22Rv1 (cell line): ENCODE results near the gene CEP104.

Source experiments
- H3K27ac ChIP-seq: fragments of 450-650 bp; 2 replicates; pipeline ENCODE4 v1.5.1; 2017
- ZFX ChIP-seq: fragments of 450-650 bp; IDR thresholded peaks from 2 replicates; pipeline ENCODE4 v1.6.1; 2017; ENCODE audit warnings: antibody characterized with exemption, borderline replicate concordance
- TF ChIP-seq, protein P1 (sequence below): fragments of 450-650 bp; IDR thresholded peaks from 2 replicates; pipeline ENCODE4 v1.5.1; 2017; ENCODE audit warnings: mild to moderate bottlenecking

CEP104 gene

DNA sequence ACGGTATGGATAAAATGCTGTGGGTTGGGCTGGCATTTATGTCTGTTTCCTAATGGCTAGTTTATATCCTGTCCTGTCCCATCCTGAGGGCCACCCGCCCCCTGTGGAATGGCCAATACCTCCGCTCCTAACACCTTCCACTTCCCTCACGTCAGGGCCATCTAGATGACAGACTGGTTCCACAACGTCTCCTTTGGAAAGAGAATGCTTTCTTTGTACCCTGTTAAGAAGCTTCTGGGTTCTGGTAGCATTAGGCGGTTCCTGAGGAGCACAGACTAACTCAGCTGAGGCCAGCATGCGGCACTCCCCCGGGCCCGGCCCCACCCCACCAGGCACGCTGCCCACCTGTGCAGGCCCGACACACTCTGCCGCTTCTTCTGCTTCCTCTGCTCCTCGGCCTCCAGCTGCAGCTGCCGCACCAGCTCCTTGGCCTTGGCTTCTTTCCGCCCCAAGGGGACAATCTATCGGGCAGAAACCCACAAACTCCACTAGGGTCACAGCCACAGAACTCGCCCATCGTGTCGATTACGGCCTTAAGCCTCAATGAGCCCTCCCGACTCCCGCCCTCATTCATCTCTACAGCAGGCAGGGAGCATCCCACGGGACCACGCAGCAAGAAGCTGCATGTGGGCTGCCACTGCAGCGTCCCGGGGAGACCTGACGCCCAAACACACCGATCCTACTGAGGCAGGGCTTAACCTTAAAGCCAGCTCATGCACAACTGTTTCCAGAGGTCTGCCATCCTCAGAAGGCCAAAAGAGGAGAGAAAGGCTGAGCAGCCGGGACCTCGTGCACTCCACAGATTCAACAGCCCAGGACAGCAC lies 73.1 kb downstream of the CEP104 start:
- no peak for TF ChIP-seq ZFX
- TF ChIP-seq, protein P1, sequence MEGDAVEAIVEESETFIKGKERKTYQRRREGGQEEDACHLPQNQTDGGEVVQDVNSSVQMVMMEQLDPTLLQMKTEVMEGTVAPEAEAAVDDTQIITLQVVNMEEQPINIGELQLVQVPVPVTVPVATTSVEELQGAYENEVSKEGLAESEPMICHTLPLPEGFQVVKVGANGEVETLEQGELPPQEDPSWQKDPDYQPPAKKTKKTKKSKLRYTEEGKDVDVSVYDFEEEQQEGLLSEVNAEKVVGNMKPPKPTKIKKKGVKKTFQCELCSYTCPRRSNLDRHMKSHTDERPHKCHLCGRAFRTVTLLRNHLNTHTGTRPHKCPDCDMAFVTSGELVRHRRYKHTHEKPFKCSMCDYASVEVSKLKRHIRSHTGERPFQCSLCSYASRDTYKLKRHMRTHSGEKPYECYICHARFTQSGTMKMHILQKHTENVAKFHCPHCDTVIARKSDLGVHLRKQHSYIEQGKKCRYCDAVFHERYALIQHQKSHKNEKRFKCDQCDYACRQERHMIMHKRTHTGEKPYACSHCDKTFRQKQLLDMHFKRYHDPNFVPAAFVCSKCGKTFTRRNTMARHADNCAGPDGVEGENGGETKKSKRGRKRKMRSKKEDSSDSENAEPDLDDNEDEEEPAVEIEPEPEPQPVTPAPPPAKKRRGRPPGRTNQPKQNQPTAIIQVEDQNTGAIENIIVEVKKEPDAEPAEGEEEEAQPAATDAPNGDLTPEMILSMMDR, result no peak
- H3K27ac ChIP-seq, result no peak overlapping the region

- TF ChIP-seq ZFX, result no peak
- TF ChIP-seq, protein P1, result no peak
- no peak overlapping the region for H3K27ac ChIP-seq
Measured at GRCh38 chr1:3780901-3781300, 76.1 kb downstream of the CEP104 start.

DNA sequence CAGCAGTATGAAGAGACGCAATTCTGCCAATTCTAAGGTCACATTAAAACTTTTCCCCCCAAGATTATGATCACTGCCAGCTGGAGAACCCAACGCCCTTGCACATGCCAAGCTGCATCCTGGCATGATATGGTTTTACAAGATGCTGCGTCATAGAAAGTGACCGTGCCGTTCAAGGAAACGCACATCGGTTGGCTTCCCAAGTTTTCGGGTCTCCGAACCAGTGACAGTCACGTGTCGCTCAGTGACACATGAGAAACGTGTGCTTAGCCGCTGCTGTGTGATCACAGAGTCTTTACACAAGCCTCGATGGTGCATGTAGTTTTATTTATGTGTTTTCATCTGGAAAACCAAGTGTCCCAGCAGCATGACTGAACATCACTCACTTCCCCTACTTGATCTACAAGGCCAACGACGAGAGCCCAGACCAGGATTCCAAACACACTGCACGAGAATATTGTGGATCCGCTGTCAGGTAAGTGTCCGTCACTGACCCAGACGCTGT lies 77.0 kb downstream of the CEP104 start:
- TF ChIP-seq, protein P1, result no peak
- no peak for TF ChIP-seq ZFX
- H3K27ac ChIP-seq, result no peak overlapping the region

DNA sequence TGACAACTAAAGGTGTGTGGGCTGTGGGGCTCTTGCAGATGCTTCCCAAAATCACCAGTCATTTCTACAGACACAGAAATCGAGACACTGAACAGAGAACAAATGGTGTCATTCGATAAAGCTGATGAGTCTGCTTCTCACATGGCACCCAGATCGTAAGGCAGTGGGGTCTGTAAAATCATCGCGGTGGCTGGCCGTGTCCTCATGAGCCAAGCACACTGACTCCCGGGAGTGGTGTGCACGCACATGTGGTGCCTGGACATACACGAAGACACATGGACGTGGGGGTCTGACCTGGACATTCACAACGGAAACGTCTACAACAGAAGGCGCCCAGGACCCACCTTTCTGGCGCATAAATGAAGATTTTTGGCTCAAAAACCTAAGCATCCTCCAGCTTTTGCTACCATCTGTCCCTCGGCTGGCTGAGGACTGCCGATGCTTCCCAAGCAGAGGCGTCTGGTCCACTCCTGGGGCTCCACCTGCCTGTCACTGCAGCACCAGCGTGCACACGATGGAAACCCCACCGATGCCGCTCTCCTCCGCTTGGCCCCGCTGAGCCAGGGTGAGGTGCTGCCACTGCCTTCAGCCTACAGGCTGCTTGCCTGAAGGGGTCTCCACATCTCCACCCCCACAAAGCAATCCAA lies 77.6 kb downstream of the CEP104 start:
- no peak overlapping the region for H3K27ac ChIP-seq
- TF ChIP-seq, protein P1, result no peak
- TF ChIP-seq ZFX, result no peak

GRCh38 chr1:3778590-3779264 lies 78.3 kb downstream of the CEP104 start:
- TF ChIP-seq ZFX, result no peak
- TF ChIP-seq, protein P1, result no peak
- H3K27ac ChIP-seq, result no peak overlapping the region

GRCh38 chr1:3777647-3778589 lies 79.1 kb downstream of the CEP104 start:
- TF ChIP-seq, protein P1, result no peak
- TF ChIP-seq ZFX, result no peak
- H3K27ac ChIP-seq, result no peak overlapping the region
